ENCODE measurements around the gene ATP8A2.
"Not testable (repeated sequence)": the region's sequence is repeated elsewhere in the genome, so short reads cannot be mapped to it uniquely, and the experiment has no call there.

Gene ATP8A2

GRCh38 chr13:25819856-25820530 is 448.2 kb downstream of the ATP8A2 start:
- no peak for DNase-seq

- no peak for DNase-seq
Observed at GRCh38 chr13:25821776-25822175, 450.0 kb downstream of the ATP8A2 start.

GRCh38 chr13:25827221-25827620 is 455.4 kb downstream of the ATP8A2 start:
- DNase-seq = not testable (repeated sequence)

GRCh38 chr13:25827831-25828465 is 456.2 kb downstream of the ATP8A2 start:
- DNase-seq = no peak

GRCh38 chr13:25833761-25834160 is 462.0 kb downstream of the ATP8A2 start:
- DNase-seq = no peak

- DNase-seq = no peak
Observed at GRCh38 chr13:25836574-25837336, 465.0 kb downstream of the ATP8A2 start.

- DNase-seq = no peak
Observed at GRCh38 chr13:25839371-25839770, 467.6 kb downstream of the ATP8A2 start.

- DNase-seq = no peak
Observed at GRCh38 chr13:25840261-25840660, 468.5 kb downstream of the ATP8A2 start.

GRCh38 chr13:25840931-25841330 is 469.2 kb downstream of the ATP8A2 start:
- DNase-seq = no peak

GRCh38 chr13:25843692-25844091 is 471.9 kb downstream of the ATP8A2 start:
- DNase-seq = no peak

GRCh38 chr13:25844559-25845434 is 473.0 kb downstream of the ATP8A2 start:
- no peak for DNase-seq

GRCh38 chr13:25846222-25846984 is 474.6 kb downstream of the ATP8A2 start:
- DNase-seq = no peak

GRCh38 chr13:25847145-25847544 is 475.4 kb downstream of the ATP8A2 start:
- no peak for DNase-seq

- DNase-seq = no peak
Observed at GRCh38 chr13:25847635-25848626, 476.2 kb downstream of the ATP8A2 start.

- DNase-seq = no peak
Observed at GRCh38 chr13:25848812-25849745, 477.3 kb downstream of the ATP8A2 start.

GRCh38 chr13:25857830-25858229 is 486.1 kb downstream of the ATP8A2 start:
- no peak for DNase-seq

- DNase-seq = no peak
Observed at GRCh38 chr13:25859528-25859927, 487.8 kb downstream of the ATP8A2 start.

GRCh38 chr13:25860265-25860664 is 488.5 kb downstream of the ATP8A2 start:
- DNase-seq = no peak

GRCh38 chr13:25860862-25861261 is 489.1 kb downstream of the ATP8A2 start:
- DNase-seq = no peak

GRCh38 chr13:25862156-25862555 is 490.4 kb downstream of the ATP8A2 start:
- DNase-seq = no peak

Data from activated T-cell treated with anti-CD3 and anti-CD28 coated beads for 4 hours (primary cell).